T-helper 17 cell (primary cell): ENCODE results near the gene MFAP1. TPM values are rescaled to one million over a fixed set of nuclear protein-coding genes. Genes with fewer than 3 reads are reported as not detected.

Experiments used
- total RNA-seq, 4 donors: library from RNA in 2 of 4; stranded (reverse) in 2 of 4; gene quantifications; one replicate each; pipeline ENCODE4 v1.2.3 and lab custom pipeline; 2022 to 2026

MFAP1 gene
- total RNA-seq, 2 donors from 2014 or later, result 8.9 to 12.1 TPM

Other genes starting within 250 kb of the MFAP1 start
- 10 to 100 TPM; 25.6 to 35.5 TPM for gene PPIP5K1, start 234.5 kb downstream of the MFAP1 start, total RNA-seq
- not detected for gene CKMT1B, start 230.7 kb downstream of the MFAP1 start, total RNA-seq
- 1 to 10 TPM; 1.8 TPM for gene STRC, start 205.9 kb downstream of the MFAP1 start, total RNA-seq
- 1 to 10 TPM; 5.4 to 7.8 TPM for gene CATSPER2, start 175.8 kb downstream of the MFAP1 start, total RNA-seq
- not detected for gene CKMT1A, start 130.8 kb downstream of the MFAP1 start, total RNA-seq
- 100 to 1,000 TPM; 168 to 170 TPM for gene PDIA3, start 78.3 kb downstream of the MFAP1 start, total RNA-seq
- gene ELL3, start 47.7 kb downstream of the MFAP1 start, total RNA-seq, result under 1 TPM; 0.63 to 0.97 TPM
- gene SERF2, start 32.4 kb downstream of the MFAP1 start, total RNA-seq, result 100 to 1,000 TPM; 424 to 465 TPM
- under 1 TPM in 1 of 2 donors, not detected in 1; 0.32 TPM for gene SERINC4, start 24.5 kb downstream of the MFAP1 start, total RNA-seq
- 10 to 100 TPM; 15.7 to 22.8 TPM for gene HYPK, start 24.1 kb downstream of the MFAP1 start, total RNA-seq
- 10 to 100 TPM; 10.5 to 11.9 TPM for gene WDR76, start 2.3 kb upstream of the MFAP1 start, total RNA-seq